Neural cell (in vitro differentiated cells): ENCODE data around the gene TOGARAM2. TPM values are rescaled to one million over a fixed set of nuclear protein-coding genes. Genes with fewer than 3 reads are reported as not detected.

Experiments
- H2AFZ ChIP-seq: fragments of 200-600, 300-800 bp; sonication (generic), shearing (Covaris generic); 2 replicates; pipeline ENCODE4 v1.6.0; 2014; ENCODE audit warnings: low read depth, mild to moderate bottlenecking, antibody characterized with exemption, low read length, moderate library complexity
- H3F3A ChIP-seq: fragments of 200-600 bp; shearing (Covaris generic); 2 replicates; pipeline ENCODE4 v1.6.1; 2016; ENCODE audit warnings: mild to moderate bottlenecking, moderate library complexity, mixed read lengths, antibody characterized with exemption, low read length; ENCODE audit not compliant: insufficient read depth, poor library complexity, severe bottlenecking
- H3K27ac ChIP-seq: fragments of 200-600, 300-800 bp; sonication (generic), shearing (Covaris generic); 2 replicates; pipeline ENCODE4 v1.5.1; 2014; ENCODE audit warnings: mild to moderate bottlenecking, low read length, moderate library complexity
- H3K27me3 ChIP-seq: fragments of 300-800, 200-600 bp; sonication (generic), shearing (Covaris generic); 2 replicates; pipeline ENCODE4 v1.6.0; 2014; ENCODE audit warnings: mild to moderate bottlenecking, low read depth, low read length, moderate library complexity; ENCODE audit not compliant: insufficient read depth
- H3K36me3 ChIP-seq: fragments of 300-800, 200-600 bp; sonication (generic), shearing (Covaris generic); 2 replicates; pipeline ENCODE4 v1.5.1; 2014; ENCODE audit warnings: mild to moderate bottlenecking, antibody characterized with exemption, low read length, moderate library complexity; ENCODE audit not compliant: insufficient read depth
- H3K4me2 ChIP-seq: fragments of 300-800, 200-600 bp; sonication (generic), shearing (Covaris generic); 2 replicates; pipeline ENCODE4 v1.6.0; 2014; ENCODE audit warnings: mild to moderate bottlenecking, low read length
- H3K4me3 ChIP-seq: fragments of 300-800, 200-600 bp; sonication (generic), shearing (Covaris generic); 2 replicates; pipeline ENCODE4 v1.5.1; 2014; ENCODE audit warnings: mild to moderate bottlenecking, low read length, moderate library complexity
- H3K79me2 ChIP-seq: fragments of 200-600 bp; shearing (Covaris generic); replicated peaks from 2 replicates; pipeline ENCODE4 v1.6.0; 2014; ENCODE audit warnings: mild to moderate bottlenecking, low read length, moderate library complexity; ENCODE audit not compliant: insufficient read depth
- H3K9ac ChIP-seq: fragments of 300-800, 200-600 bp; sonication (generic), shearing (Covaris generic); 2 replicates; pipeline ENCODE4 v1.6.1; 2016; ENCODE audit warnings: mild to moderate bottlenecking, low read length, mixed read lengths
- H3K9me2 ChIP-seq: fragments of 200-600 bp; shearing (Covaris generic); 2 replicates; pipeline ENCODE4 v1.6.1; 2016; ENCODE audit warnings: mild to moderate bottlenecking, low read length, mixed read lengths; ENCODE audit not compliant: insufficient read depth
- H3K9me3 ChIP-seq: fragments of 200-600, 300-800 bp; sonication (generic), shearing (Covaris generic); 2 replicates; pipeline ENCODE4 v1.6.1; 2016; ENCODE audit warnings: mild to moderate bottlenecking, mixed run types, low read length, moderate library complexity, mixed read lengths
- H4K20me1 ChIP-seq: fragments of 200-600 bp; shearing (Covaris generic); 2 replicates; pipeline ENCODE4 v1.6.1; 2016; ENCODE audit warnings: mild to moderate bottlenecking, mixed run types; ENCODE audit not compliant: insufficient read depth
- EP300 ChIP-seq: fragments of 450-650 bp; conservative IDR thresholded peaks from 2 replicates; pipeline ENCODE4 v1.6.1; 2014; ENCODE audit warnings: antibody characterized with exemption, mild to moderate bottlenecking, moderate library complexity; ENCODE audit not compliant: poor library complexity, severe bottlenecking
- EZH2 ChIP-seq: fragments of 200-600, 300-800 bp; shearing (Covaris generic), sonication (generic); IDR thresholded peaks from 2 replicates; pipeline ENCODE4 v1.6.1; 2014; ENCODE audit warnings: antibody characterized with exemption, low read length, borderline replicate concordance, mild to moderate bottlenecking; ENCODE audit not compliant: insufficient read depth, poor library complexity, severe bottlenecking
- MXI1 ChIP-seq: fragments of 450-650 bp; conservative IDR thresholded peaks from 2 replicates; pipeline ENCODE4 v1.6.1; 2014; ENCODE audit warnings: antibody characterized with exemption, mild to moderate bottlenecking; ENCODE audit not compliant: poor library complexity, severe bottlenecking
- POLR2AphosphoS5 ChIP-seq: IDR thresholded peaks from 2 replicates; pipeline ENCODE4 v1.6.1; 2012
- RAD21 ChIP-seq: fragments of 450-650 bp; conservative IDR thresholded peaks from 2 replicates; pipeline ENCODE4 v1.6.1; 2014; ENCODE audit warnings: antibody characterized with exemption, mild to moderate bottlenecking, moderate library complexity
- REST ChIP-seq: IDR thresholded peaks from 2 replicates; pipeline ENCODE4 v1.6.1; 2012; ENCODE audit warnings: borderline replicate concordance
- SMC3 ChIP-seq: fragments of 450-650 bp; conservative IDR thresholded peaks from 2 replicates; pipeline ENCODE4 v1.6.1; 2014; ENCODE audit warnings: antibody characterized with exemption, mild to moderate bottlenecking, moderate library complexity; ENCODE audit not compliant: poor library complexity
- TAF1 ChIP-seq: IDR thresholded peaks from 2 replicates; pipeline ENCODE4 v1.6.1; 2012; ENCODE audit warnings: low read depth
- polyA plus RNA-seq: library from polyadenylated mRNA; depleted of rRNA; stranded (reverse); fragments of >200 nt; gene quantifications from 2 replicates; pipeline ENCODE4 v1.2.3, GENCODE V29; 2014
- TF ChIP-seq, protein P1 (sequence below): fragments of 450-650 bp; IDR thresholded peaks from 2 replicates; pipeline ENCODE4 v1.5.1; 2014; ENCODE audit warnings: antibody characterized with exemption, mild to moderate bottlenecking, moderate library complexity; ENCODE audit not compliant: poor library complexity, severe bottlenecking

Gene TOGARAM2
- polyA plus RNA-seq, 1 donor from 2014 or later = 0.10 TPM

DNA sequence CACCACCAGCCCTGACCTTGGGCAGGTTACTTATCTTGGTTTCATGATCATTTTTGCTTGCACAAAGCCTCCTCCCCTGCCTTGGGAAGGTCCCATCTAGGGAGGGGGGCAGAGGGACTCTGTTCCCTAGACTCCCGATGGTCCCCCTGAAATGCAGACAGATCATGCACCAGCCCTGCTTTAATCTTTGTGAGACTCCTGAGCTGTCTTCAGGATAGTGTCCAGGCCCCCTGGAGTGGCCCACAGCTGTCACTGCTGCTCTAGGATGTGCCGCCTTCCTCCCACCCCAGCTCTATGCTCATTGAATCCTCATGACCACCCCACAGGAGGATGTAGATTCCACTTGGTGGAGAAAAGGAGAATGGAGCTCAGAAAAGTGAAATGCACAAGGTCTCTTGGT lies 65.2 kb downstream of the TOGARAM2 start:
- no peaks in the 10 kb centered on the region for H3K9me3 ChIP-seq
- no peak overlapping the region for H3K9ac ChIP-seq
- H2AFZ ChIP-seq = no peak overlapping the region

GRCh38 chr2:29047083-29047845 lies 66.2 kb downstream of the TOGARAM2 start:
- TF ChIP-seq MXI1 (no peak), POLR2AphosphoS5 (no peak), TAF1 (no peak), SMC3 (no peak), EP300 (no peak), EZH2 (no peak), REST (no peak), RAD21 (no peak)
- TF ChIP-seq, protein P1, sequence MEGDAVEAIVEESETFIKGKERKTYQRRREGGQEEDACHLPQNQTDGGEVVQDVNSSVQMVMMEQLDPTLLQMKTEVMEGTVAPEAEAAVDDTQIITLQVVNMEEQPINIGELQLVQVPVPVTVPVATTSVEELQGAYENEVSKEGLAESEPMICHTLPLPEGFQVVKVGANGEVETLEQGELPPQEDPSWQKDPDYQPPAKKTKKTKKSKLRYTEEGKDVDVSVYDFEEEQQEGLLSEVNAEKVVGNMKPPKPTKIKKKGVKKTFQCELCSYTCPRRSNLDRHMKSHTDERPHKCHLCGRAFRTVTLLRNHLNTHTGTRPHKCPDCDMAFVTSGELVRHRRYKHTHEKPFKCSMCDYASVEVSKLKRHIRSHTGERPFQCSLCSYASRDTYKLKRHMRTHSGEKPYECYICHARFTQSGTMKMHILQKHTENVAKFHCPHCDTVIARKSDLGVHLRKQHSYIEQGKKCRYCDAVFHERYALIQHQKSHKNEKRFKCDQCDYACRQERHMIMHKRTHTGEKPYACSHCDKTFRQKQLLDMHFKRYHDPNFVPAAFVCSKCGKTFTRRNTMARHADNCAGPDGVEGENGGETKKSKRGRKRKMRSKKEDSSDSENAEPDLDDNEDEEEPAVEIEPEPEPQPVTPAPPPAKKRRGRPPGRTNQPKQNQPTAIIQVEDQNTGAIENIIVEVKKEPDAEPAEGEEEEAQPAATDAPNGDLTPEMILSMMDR = no peak
- H3K4me2 ChIP-seq = no peak overlapping the region
- H3K27me3 ChIP-seq = no peaks in the 10 kb centered on the region
- H3K4me3 ChIP-seq = no peak overlapping the region
- H3K27ac ChIP-seq = no peak overlapping the region
- H3K9me2 ChIP-seq = no peaks in the 10 kb centered on the region
- no peaks in the 10 kb centered on the region for H3K36me3 ChIP-seq
- H3K79me2 ChIP-seq = no peaks in the 10 kb centered on the region
- H4K20me1 ChIP-seq = no peaks in the 10 kb centered on the region
- H3K9me3 ChIP-seq = no peaks in the 10 kb centered on the region
- no peak overlapping the region for H2AFZ ChIP-seq
- no peaks in the 10 kb centered on the region for H3F3A ChIP-seq
- H3K9ac ChIP-seq = no peak overlapping the region

More for the DNA sequence above, 65.2 kb downstream of the TOGARAM2 start:
- TF ChIP-seq EP300 (no peak), POLR2AphosphoS5 (no peak), RAD21 (no peak), SMC3 (no peak)
- H3K36me3 ChIP-seq = no peaks in the 10 kb centered on the region
- H3K79me2 ChIP-seq = no peaks in the 10 kb centered on the region
- no peak overlapping the region for H3K4me2 ChIP-seq
- no peaks in the 10 kb centered on the region for H3K27me3 ChIP-seq
- H3K4me3 ChIP-seq = no peak overlapping the region
- no peaks in the 10 kb centered on the region for H3F3A ChIP-seq
- no peaks in the 10 kb centered on the region for H4K20me1 ChIP-seq
- H3K9me2 ChIP-seq = no peaks in the 10 kb centered on the region
- H3K27ac ChIP-seq = no peak overlapping the region
